Nephron progenitor cell (in vitro differentiated cells): Measurements from ENCODE around the gene SLC38A8.

ENCODE experiments used
- DNase-seq: peaks from one replicate; pipeline ENCODE4 v3.0.0; 2021
- H3K27ac Mint-ChIP-seq: 2 replicates; pipeline ENCODE4 v1.8.0; 2021; ENCODE audit warnings: mild to moderate bottlenecking, moderate library complexity, mixed read lengths
- H3K27me3 Mint-ChIP-seq: 2 replicates; pipeline ENCODE4 v1.8.0; 2021; ENCODE audit warnings: mild to moderate bottlenecking, low read depth, mixed read lengths; ENCODE audit not compliant: poor library complexity
- H3K36me3 Mint-ChIP-seq: 2 replicates; pipeline ENCODE4 v1.8.0; 2021; ENCODE audit warnings: low read depth, mixed read lengths
- H3K4me1 Mint-ChIP-seq: 2 replicates; pipeline ENCODE4 v1.8.0; 2021; ENCODE audit warnings: mixed read lengths
- H3K4me3 Mint-ChIP-seq: 2 replicates; pipeline ENCODE4 v1.8.0; 2021; ENCODE audit warnings: mild to moderate bottlenecking, moderate library complexity, mixed read lengths
- H3K9me3 Mint-ChIP-seq: 2 replicates; pipeline ENCODE4 v1.8.0; 2021; ENCODE audit warnings: mild to moderate bottlenecking, moderate library complexity, mixed read lengths
- CTCF ChIP-seq: fragments of 200-600 bp; sonication (generic); IDR thresholded peaks from 2 replicates; pipeline ENCODE4 v1.5.0; 2021; ENCODE audit warnings: antibody characterized with exemption

SLC38A8 gene

GRCh38 chr16:84032458-84033178 is 10.0 kb downstream of the SLC38A8 start:
- peaks cover 25% of the 10 kb centered on the region for H3K4me1 Mint-ChIP-seq
- peaks cover 15% of the 10 kb centered on the region for H3K9me3 Mint-ChIP-seq
- H3K27me3 Mint-ChIP-seq, result peaks cover 11% of the 10 kb centered on the region
- peaks cover 4% of the 10 kb centered on the region for H3K36me3 Mint-ChIP-seq
- DNase-seq, result no peak
- peak overlapping the region; percentile 79 for H3K27ac Mint-ChIP-seq
- no peak overlapping the region for H3K4me3 Mint-ChIP-seq
- no peak for TF ChIP-seq CTCF

GRCh38 chr16:84031556-84031955 is 11.0 kb downstream of the SLC38A8 start:
- Mint-ChIP-seq H3K4me1 (peaks cover 32% of the 10 kb centered on the region), H3K27me3 (peaks cover 11% of the 10 kb centered on the region), H3K4me3 (no peak overlapping the region), H3K9me3 (peaks cover 15% of the 10 kb centered on the region), H3K27ac (no peak overlapping the region), H3K36me3 (peaks cover 4% of the 10 kb centered on the region)
- TF ChIP-seq CTCF, result no peak
- DNase-seq, result no peak

GRCh38 chr16:84029297-84030047 is 13.1 kb downstream of the SLC38A8 start:
- Mint-ChIP-seq H3K4me1 (peaks cover 35% of the 10 kb centered on the region), H3K4me3 (no peak overlapping the region), H3K27me3 (peaks cover 8% of the 10 kb centered on the region), H3K27ac (peak overlapping the region; percentile 74), H3K9me3 (no peaks in the 10 kb centered on the region), H3K36me3 (no peaks in the 10 kb centered on the region)
- no peak for DNase-seq
- TF ChIP-seq CTCF, result no peak

GRCh38 chr16:84027625-84028024 is 15.0 kb downstream of the SLC38A8 start:
- H3K27ac Mint-ChIP-seq, result no peak overlapping the region
- H3K4me1 Mint-ChIP-seq, result peaks cover 43% of the 10 kb centered on the region
- no peak overlapping the region for H3K4me3 Mint-ChIP-seq
- peaks cover 8% of the 10 kb centered on the region for H3K9me3 Mint-ChIP-seq
- H3K36me3 Mint-ChIP-seq, result no peaks in the 10 kb centered on the region
- DNase-seq, result no peak
- TF ChIP-seq CTCF, result no peak
- H3K27me3 Mint-ChIP-seq, result peaks cover 8% of the 10 kb centered on the region

- Mint-ChIP-seq H3K4me3 (no peak overlapping the region), H3K4me1 (peaks cover 44% of the 10 kb centered on the region), H3K9me3 (peaks cover 18% of the 10 kb centered on the region), H3K27ac (no peak overlapping the region), H3K27me3 (peaks cover 8% of the 10 kb centered on the region), H3K36me3 (peaks cover 1% of the 10 kb centered on the region)
- DNase-seq, result no peak
- TF ChIP-seq CTCF, result no peak
Observed at GRCh38 chr16:84026606-84027005, 16.0 kb downstream of the SLC38A8 start.
